ENCODE data around the gene MARCHF10.

DNA sequence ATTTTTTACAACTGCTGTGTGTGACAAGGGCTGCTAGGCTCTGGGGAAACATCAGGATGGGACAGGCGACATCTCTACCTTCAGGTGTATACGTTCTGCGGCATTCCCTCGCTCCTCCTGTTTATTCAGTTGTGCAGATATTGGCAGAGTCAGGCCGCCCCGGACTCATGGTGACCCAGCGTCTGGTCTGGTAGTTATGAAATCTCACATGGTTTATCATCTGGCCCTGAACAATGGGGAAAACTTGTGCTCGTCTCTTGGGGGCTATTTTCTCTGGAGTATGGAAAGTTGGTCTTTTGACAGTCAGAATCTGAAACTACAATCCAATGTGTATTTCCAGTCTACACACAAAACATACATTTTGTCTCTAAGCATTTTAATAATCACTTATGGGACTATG lies 3.3 kb downstream of the MARCHF10 start:
- TF ChIP-seq, protein P1, sequence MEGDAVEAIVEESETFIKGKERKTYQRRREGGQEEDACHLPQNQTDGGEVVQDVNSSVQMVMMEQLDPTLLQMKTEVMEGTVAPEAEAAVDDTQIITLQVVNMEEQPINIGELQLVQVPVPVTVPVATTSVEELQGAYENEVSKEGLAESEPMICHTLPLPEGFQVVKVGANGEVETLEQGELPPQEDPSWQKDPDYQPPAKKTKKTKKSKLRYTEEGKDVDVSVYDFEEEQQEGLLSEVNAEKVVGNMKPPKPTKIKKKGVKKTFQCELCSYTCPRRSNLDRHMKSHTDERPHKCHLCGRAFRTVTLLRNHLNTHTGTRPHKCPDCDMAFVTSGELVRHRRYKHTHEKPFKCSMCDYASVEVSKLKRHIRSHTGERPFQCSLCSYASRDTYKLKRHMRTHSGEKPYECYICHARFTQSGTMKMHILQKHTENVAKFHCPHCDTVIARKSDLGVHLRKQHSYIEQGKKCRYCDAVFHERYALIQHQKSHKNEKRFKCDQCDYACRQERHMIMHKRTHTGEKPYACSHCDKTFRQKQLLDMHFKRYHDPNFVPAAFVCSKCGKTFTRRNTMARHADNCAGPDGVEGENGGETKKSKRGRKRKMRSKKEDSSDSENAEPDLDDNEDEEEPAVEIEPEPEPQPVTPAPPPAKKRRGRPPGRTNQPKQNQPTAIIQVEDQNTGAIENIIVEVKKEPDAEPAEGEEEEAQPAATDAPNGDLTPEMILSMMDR (IDR thresholded peaks at IDR 0.05) = no peak
- TF ChIP-seq POLR2A (IDR thresholded peaks at IDR 0.05) = no peak

Data from testis (tissue), 2 donors.